ENCODE results near the gene RSPO1.

Gene RSPO1

GRCh38 chr1:37656026-37656425, 21.3 kb upstream of the RSPO1 start:
- peak; percentile 75 for DNase-seq

GRCh38 chr1:37655274-37655673, 20.6 kb upstream of the RSPO1 start:
- DNase-seq = peak; percentile 35

DNA sequence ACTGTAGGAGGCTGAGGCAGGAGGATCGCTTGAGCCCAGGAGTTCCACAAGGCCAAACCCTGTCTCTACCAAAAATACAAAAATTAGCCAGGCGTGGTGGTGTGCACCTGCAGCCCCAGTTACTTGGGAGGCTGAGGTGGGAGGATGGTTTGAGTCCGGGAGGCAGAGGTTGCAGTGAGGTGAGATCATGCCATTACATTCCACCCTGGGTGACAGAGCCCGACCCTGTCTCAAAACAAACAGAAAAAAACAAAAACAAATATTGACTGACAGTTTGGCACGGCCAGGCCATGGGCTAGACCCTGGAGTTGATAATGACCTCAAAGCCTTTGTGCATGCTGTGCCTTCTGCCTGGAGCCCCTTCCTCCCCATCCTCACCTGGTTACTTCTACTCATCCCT, 19.2 kb upstream of the RSPO1 start:
- DNase-seq = no peak

DNA sequence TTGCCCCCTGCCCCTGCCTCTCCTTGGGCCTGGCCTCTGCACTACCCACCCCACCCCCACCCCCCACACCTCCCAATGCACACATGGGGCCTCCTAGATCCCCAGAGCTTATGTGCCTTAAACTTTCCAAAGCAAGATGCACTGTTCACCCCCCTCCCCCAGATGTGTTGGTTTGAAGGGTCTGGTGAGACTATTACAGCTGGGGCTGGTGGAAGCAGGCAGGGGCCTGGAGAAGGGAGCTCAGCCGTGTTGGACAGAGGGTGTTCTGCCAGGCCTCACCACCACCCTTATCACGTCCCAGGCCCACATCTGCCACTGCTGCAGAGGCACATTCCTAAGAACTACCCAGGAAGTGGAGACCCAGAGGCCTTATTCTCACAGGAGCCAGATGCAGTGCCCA, 18.3 kb upstream of the RSPO1 start:
- DNase-seq = no peak

GRCh38 chr1:37651803-37652202, 17.1 kb upstream of the RSPO1 start:
- DNase-seq = no peak

DNA sequence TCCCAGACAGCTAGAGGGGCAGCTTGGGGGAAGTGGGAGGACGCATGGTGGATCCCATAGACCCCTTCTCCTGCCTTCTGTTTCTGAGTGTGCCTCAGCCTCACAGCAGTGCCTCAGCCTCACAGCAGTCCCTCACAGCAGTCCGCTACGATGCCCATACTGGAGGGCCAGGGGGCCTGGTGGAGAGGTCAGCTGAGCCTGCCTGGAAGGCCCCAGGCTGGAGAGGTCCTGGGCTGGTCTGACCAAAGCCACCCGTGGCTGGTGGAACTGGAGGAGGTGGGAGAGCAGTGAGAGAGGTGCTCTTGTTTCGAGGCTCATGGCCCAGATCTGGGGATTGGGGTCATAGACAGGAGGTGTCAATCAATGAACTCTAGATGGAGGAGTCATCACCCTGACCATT, 16.0 kb upstream of the RSPO1 start:
- DNase-seq = no peak

- no peak for DNase-seq
These were observed 15.5 kb upstream of the RSPO1 start for GRCh38 chr1:37650173-37650572.

DNA sequence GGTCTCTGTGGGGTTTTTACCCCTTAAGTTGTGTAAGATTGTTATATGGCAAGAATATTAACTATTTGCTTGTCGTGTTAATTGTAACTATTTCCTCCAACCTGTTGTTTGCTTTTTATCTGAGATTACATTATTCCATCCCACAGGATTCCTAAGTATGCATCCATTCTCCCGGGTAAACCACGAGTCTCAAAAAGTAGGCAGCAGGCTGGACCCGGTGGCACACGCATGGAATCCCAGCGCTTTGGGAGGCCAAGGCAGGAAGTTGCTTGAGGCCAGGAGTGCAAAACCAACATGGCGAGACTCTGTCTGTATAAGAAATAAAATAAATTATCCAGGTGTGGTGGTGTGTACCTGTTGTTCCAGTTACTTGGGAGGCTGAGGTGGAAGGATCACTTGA, 12.6 kb upstream of the RSPO1 start:
- DNase-seq = no peak

- no peak for DNase-seq
These were observed 6.4 kb upstream of the RSPO1 start for GRCh38 chr1:37641059-37641458.

GRCh38 chr1:37636435-37636834, 1.7 kb upstream of the RSPO1 start:
- no peak for DNase-seq

- DNase-seq = no peak
These were observed 555 bp upstream of the RSPO1 start for GRCh38 chr1:37634992-37635902.

DNA sequence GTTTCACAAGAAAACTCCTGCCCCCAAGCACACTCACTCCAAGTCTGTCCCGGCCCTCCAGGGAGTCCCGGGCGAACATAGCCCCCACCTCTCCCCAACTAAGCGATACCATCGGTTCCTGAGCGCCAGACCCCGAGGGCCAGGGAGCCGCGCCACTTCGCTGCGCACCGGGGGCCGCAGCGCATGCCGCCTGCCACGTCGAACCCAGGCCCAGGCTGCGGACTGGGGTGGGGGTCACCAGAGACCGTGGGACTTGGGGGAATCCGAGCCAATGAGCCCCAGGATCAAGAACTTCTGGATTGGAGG, 801 bp downstream of the RSPO1 start:
- no peak for DNase-seq

DNA sequence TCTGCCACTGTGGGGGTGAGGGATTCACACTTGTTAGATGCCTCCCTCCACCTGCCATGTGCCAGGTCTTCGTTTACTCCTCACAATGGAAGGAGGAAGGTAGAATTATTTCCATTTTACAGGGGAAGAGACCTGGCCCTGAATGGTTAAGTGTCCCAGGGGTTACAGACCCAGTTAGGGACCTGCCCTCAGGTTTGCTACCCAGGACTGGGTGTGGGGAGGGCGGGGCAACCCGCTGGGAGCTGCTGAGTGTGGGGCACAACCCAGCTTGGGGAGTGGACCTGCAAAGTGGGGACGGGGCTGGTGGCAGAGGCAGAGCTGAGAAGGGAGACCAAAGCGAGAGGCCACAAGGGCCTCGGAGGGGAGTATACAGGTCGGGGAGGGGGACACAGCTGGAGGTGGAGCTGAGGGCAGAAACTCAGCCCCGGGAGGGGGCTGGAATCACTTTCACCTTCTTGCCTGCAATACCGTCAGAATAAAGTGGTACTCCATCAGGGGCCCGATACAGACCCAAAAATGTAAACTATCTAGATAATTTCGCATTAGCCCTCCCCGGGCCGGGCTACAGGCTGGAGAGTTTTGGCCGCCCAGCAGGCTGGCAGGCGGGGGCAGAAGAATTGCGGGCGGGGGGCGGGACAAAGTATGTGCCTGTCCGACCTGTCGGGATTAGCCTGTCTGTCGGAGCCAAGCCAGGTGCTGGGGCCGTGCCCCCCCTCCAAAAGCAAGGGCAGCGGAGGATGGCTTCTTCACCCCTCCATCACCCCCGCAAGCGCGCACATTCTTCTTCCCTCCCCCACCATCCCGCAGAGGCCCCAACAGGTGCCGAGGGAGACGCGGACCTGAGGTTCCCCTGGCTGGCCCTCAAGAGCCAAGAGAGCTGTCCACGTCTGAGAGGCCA, 1.4 kb downstream of the RSPO1 start:
- no peak for DNase-seq

GRCh38 chr1:37631036-37631435, 3.7 kb downstream of the RSPO1 start:
- peak; percentile 53 for DNase-seq

DNA sequence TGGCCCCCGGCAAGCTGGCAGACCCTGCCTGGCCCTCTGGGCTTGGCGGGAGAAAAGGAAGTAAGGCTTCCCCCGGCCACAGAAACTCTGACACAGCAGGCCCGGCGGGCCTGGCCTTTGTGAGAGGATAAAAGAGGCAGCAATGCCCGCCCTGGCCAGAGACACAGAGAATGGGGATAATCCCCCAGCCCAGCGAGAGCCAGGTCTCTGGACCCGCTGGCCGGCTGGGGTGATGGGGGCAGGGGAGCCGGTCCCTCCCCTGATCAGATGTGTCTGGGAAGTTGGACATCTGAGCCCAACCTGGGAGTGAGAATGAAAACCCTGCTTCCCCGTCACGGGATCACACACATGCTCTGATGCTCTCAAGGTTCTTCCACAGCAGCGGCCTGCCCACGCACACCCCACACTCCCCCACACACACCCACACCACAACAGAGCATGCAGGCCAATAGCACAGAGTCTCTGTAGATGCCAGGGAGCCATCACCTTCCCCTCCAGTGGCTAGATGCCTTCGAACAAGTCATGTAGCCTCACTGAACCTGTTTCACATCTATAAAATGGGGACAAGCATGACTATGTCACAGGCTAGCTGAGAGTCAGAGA, 4.2 kb downstream of the RSPO1 start:
- DNase-seq = no peak

DNA sequence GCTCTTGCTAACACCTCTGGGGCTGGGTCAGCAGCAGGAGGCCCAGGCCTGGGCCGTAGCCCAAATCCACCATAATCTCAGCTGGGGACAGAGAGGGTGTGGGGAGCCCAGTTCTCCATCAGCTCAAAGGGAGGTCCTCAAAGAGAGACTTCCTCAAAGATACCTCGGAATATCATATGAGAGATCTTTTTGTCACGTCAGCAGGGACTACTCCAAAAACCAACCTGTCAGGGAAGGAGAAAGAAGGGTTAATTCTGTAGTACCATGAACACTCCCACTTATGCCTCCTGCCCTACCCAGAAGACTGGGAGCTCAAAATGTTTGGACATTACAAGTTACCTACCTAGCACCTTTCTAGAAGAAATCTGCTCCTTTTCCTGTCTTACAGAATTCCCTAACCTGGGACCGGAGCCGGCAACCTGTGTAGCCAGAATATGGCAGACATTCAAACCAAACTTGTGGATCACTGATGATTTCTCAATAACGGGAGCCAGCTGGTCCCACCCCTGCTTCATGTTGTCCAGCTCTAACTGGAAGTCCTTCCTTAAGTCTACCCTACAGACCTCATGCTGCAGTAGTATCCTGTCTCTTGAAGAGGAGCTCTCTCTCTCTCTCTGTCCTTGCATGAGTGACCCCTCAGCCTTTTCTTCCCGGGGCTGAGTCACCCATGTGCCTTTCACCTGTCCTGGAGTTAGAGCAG, 4.8 kb downstream of the RSPO1 start:
- no peak for DNase-seq

DNA sequence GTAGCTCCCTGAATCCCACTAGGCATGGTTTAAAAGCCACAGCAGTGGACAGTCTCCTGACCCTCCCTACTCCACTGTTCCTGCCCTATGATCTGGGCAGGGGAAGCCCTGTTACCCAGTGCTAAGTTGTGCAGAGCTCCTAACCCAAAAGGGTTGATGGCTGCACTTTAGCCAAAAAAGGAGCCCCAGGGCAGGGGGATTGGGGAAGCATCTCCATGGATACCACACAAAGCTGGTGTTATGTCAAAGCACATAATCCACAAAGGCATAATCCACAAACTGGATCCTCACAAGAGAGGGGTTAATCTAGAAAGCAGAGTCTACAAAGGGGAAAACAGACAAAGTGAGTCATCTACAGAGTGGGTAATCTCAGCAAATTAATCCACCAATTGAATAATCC, 5.7 kb downstream of the RSPO1 start:
- no peak for DNase-seq

DNA sequence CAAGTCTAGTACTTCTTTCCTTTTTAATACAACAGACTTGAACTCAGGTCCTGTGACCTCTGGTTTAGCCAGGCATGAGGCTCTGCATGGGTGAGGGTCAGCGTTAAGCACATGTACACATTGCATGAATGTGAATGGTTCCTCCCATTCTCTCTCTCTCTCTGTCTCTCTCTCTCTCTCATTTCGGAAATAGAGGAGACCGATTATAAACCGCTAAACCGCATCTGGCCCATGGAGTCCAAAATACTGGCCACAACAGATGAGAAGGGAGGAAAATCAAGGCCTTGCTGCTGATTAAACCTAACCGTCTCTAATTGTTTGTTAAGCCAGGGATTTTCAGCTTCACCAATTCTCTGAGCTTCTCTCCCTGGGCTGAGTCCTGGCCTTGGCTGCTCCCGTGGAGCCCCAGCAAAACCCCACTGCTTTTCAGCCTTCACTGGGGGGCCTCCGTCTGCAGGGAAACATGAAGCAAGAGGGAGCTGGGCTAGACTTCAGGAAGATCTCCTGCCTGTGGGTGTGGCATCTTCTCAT, 6.6 kb downstream of the RSPO1 start:
- no peak for DNase-seq

DNA sequence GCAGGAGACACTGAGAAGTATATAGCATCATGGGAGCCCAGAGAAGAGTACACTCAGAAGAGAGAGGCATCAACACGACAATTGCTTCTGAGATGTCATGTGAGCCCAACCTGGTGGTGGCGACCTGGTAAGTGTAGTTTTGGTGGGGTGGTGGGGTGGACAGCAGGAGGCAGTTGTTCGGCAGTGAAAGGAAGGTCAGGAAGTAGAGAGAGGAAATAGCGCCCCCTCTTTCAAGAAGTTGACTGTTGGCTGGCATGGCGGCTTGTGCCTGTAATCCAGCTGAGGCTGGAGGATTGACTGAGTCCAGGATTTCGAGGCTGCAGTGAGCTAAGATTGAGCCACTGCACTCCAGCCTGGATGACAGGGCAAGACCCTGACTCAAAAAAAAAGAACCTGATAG, 12.6 kb downstream of the RSPO1 start:
- DNase-seq = no peak

GRCh38 chr1:37621326-37621870, 13.3 kb downstream of the RSPO1 start:
- no peak for DNase-seq

DNA sequence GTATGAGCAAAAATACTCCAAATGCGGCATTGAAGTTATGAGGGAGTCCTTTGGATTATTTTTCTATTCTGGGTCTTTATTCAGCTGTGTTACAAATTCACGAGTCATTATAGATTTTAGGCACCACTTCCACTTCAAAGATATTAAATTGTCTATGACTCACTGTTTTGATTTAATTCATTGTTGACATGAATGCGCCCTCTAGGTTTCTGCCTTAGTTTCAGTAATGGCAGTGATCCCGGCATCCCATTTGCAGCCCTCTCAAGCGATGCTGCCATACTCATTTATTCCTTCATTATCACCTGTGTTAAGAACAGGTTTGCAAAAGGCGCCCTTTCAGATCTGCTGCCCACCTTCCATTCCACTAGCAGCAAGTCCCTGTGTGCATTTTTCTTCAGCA, 14.0 kb downstream of the RSPO1 start:
- no peak for DNase-seq

DNA sequence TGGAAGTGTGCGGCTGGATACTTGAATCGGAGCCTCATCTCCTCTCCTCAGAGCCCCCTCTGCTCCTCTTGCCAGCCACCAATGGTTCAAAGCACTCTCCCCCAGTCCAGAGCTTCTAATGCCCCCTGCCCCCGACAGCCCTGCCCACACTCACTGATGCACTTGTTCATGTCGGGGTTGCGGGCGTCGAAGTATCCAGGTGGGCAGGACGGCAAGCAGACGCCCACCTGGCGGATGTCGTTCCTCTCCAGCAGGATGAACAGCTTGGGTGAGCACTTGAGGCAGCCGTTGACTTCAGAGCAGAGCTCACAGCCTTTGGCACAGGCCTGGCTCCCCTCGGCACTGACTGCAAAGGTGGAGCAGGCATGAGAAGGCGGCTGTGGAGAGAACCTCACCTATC, 18.4 kb downstream of the RSPO1 start:
- DNase-seq = no peak

DNA sequence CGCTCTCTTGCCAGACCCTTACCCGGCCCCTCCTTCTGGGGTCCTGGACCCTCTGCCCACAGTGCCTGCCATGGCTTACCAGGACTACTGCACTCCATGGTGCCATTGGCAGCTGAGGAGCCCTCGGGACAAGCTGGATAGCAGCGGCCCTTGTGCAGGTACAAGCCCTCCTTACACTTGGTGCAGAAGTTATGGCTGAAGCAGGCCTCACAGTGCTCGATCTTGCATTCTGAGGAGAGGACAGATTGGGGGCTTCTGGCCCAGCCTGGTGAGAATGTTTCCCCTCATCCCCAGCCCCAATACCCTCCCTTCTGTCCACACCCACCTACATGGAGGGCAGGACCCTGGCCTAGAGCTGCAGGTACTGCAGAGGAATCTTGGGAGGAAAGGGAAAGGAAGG, 20.6 kb downstream of the RSPO1 start:
- no peak for DNase-seq
